HepG2 (cell line): Measurements from ENCODE around the gene NELFB. TPM values are rescaled to one million over a fixed set of nuclear protein-coding genes. Genes with fewer than 3 reads are reported as not detected.

Source experiments
- AGO2 ChIP-seq: fragments of 200-400 bp; formaldehyde crosslinking; optimal IDR thresholded peaks from 2 replicates; pipeline ENCODE3; 2017; ENCODE audit warnings: mild to moderate bottlenecking, low read depth, low read length, moderate library complexity
- BATF2 ChIP-seq: sonication (generic); formaldehyde crosslinking; IDR thresholded peaks from 2 replicates; pipeline ENCODE4 v1.8.0; 2022; ENCODE audit warnings: mild to moderate bottlenecking, missing genetic modification reagents, moderate library complexity
- BRCA1 ChIP-seq: sonication (generic); formaldehyde crosslinking; IDR thresholded peaks from 2 replicates; pipeline ENCODE4 v1.4.0; 2020; ENCODE audit warnings: missing genetic modification reagents
- GFI1 ChIP-seq: sonication (generic); formaldehyde crosslinking; IDR thresholded peaks from 2 replicates; pipeline ENCODE4 v1.5.0; 2020; ENCODE audit warnings: missing genetic modification reagents, mild to moderate bottlenecking, borderline replicate concordance
- HNF4A ChIP-seq: sonication (generic); formaldehyde crosslinking; IDR thresholded peaks from 2 replicates; pipeline ENCODE4 v1.4.0; 2020; ENCODE audit warnings: missing genetic modification reagents
- HOXA9 ChIP-seq: sonication (generic); formaldehyde crosslinking; IDR thresholded peaks from 2 replicates; pipeline ENCODE4 v1.8.1; 2022; ENCODE audit warnings: missing genetic modification reagents, mild to moderate bottlenecking, moderate library complexity, borderline replicate concordance
- ISL2 ChIP-seq: sonication (generic); formaldehyde crosslinking; IDR thresholded peaks from 2 replicates; pipeline ENCODE4 v1.5.0; 2020; ENCODE audit warnings: missing genetic modification reagents
- KDM5A ChIP-seq: fragments of 200-600 bp; sonication (generic); IDR thresholded peaks from 2 replicates; pipeline ENCODE4 v1.7.0; 2018; ENCODE audit warnings: antibody characterized with exemption, mild to moderate bottlenecking, low read length, borderline replicate concordance
- KLF6 ChIP-seq: IDR thresholded peaks from 2 replicates; pipeline ENCODE4 v1.8.0; 2016; ENCODE audit warnings: missing biosample characterization, missing genetic modification reagents
- NR2C2 ChIP-seq: sonication (generic); formaldehyde crosslinking; IDR thresholded peaks from 2 replicates; pipeline ENCODE4 v1.4.0; 2020; ENCODE audit warnings: missing genetic modification reagents, mild to moderate bottlenecking, moderate library complexity, borderline replicate concordance
- PHF8 ChIP-seq: sonication (generic); formaldehyde crosslinking; IDR thresholded peaks from 2 replicates; pipeline ENCODE4 v1.5.0; 2020; ENCODE audit warnings: missing genetic modification reagents
- PRMT3 ChIP-seq: sonication (generic); formaldehyde crosslinking; IDR thresholded peaks from 2 replicates; pipeline ENCODE4 v1.8.1; 2022; ENCODE audit warnings: low read depth, mild to moderate bottlenecking, moderate library complexity, missing genetic modification reagents, borderline replicate concordance
- RNF2 ChIP-seq: fragments of 450-650 bp; conservative IDR thresholded peaks from 2 replicates; pipeline ENCODE4 v1.6.1; 2016; ENCODE audit warnings: low read depth
- SAP130 ChIP-seq: IDR thresholded peaks from 2 replicates; pipeline ENCODE4 v1.6.1; 2016; ENCODE audit warnings: low read depth
- SIX4 ChIP-seq: sonication (generic); formaldehyde crosslinking; IDR thresholded peaks from 2 replicates; pipeline ENCODE4 v1.4.0; 2020; ENCODE audit warnings: missing genetic modification reagents
- ZBTB42 ChIP-seq: sonication (generic); formaldehyde crosslinking; IDR thresholded peaks from 2 replicates; pipeline ENCODE4 v1.5.0; 2020; ENCODE audit warnings: mild to moderate bottlenecking, missing genetic modification reagents
- ZFP62 ChIP-seq: sonication (generic); formaldehyde crosslinking; IDR thresholded peaks from 2 replicates; pipeline ENCODE4 v1.4.0; 2020; ENCODE audit warnings: missing genetic modification reagents
- ZFP90 ChIP-seq: sonication (generic); formaldehyde crosslinking; IDR thresholded peaks from 2 replicates; pipeline ENCODE4 v1.8.0; 2022; ENCODE audit warnings: missing genetic modification reagents, mild to moderate bottlenecking, inconsistent platforms, borderline replicate concordance
- ZNF333 ChIP-seq: sonication (generic); formaldehyde crosslinking; IDR thresholded peaks from 2 replicates; pipeline ENCODE4 v1.4.0; 2020; ENCODE audit warnings: mild to moderate bottlenecking, missing genetic modification reagents, borderline replicate concordance
- ZNF430 ChIP-seq: sonication (generic); formaldehyde crosslinking; IDR thresholded peaks from 2 replicates; pipeline ENCODE4 v1.9.0; 2021; ENCODE audit warnings: mild to moderate bottlenecking, missing genetic modification reagents
- ZNF577 ChIP-seq: sonication (generic); formaldehyde crosslinking; IDR thresholded peaks from 2 replicates; pipeline ENCODE4 v1.4.0; 2020; ENCODE audit warnings: mild to moderate bottlenecking, low read depth, missing genetic modification reagents, borderline replicate concordance
- ZNF609 ChIP-seq: sonication (generic); formaldehyde crosslinking; IDR thresholded peaks from 2 replicates; pipeline ENCODE4 v1.4.0; 2020; ENCODE audit warnings: mild to moderate bottlenecking, missing genetic modification reagents, borderline replicate concordance
- ZNF800 ChIP-seq: sonication (generic); formaldehyde crosslinking; IDR thresholded peaks from 2 replicates; pipeline ENCODE4 v1.4.0; 2020; ENCODE audit warnings: missing genetic modification reagents
- polyA plus RNA-seq, 8 experiments: library from polyadenylated mRNA; depleted of rRNA in 3 of 8; stranded (reverse) in 7 of 8; unstranded in 1 of 8; fragments of >200 nt; fragmentation: Illumina TruSeq in 4 of 8; extraction: Trizol in 4 of 8; gene quantifications; 2 replicates each; pipeline versions ENCODE4 v1.2.1 to v1.2.3, GENCODE V29; 2011 to 2016; ENCODE audit warnings: low read depth in 4 of 8, missing spikeins in 1 of 8, mixed read lengths in 1 of 8; ENCODE audit not compliant: insufficient read depth in 1 of 8
- total RNA-seq, 5 experiments: library from RNA; depleted of rRNA; stranded (reverse); fragments of >200 nt; fragmentation: Illumina TruSeq; extraction: Trizol; gene quantifications; 2 replicates each; pipeline ENCODE4 v1.2.3, GENCODE V29; 2016; ENCODE audit warnings: low read depth in 1 of 5

NELFB gene
- total and polyA plus RNA-seq, 2 of the 13 experiments (the other 11 are each of a cell fraction or from before 2014, with no cell fraction given) = 26.5 to 45.8 TPM

GRCh38 chr9:137241490-137242268, 13.4 kb upstream of the NELFB start (continued):
- TF ChIP-seq HOXA9 = 0 out of 2 replicates have a peak, but pooled peaks have one; percentile 9
- TF ChIP-seq BRCA1 (CRISPR knock-in tag) = no peak
- peak; percentile 99 for TF ChIP-seq AGO2
- TF ChIP-seq SIX4 (CRISPR knock-in tag) = no peak
- no peak for TF ChIP-seq KDM5A
- no peak for TF ChIP-seq ZNF800 (CRISPR knock-in tag)
- TF ChIP-seq PRMT3 (CRISPR knock-in tag) = no peak
- TF ChIP-seq ISL2 = peak; percentile 59; the same call in 1 of the 2 replicates
- no peak for TF ChIP-seq ZNF609
- 0 out of 2 replicates have a peak, but pooled peaks have one; percentile 31 for TF ChIP-seq ZFP90 (CRISPR knock-in tag)
- no peak for TF ChIP-seq BATF2 (CRISPR knock-in tag)
- no peak for TF ChIP-seq RNF2
- TF ChIP-seq NR2C2 (CRISPR knock-in tag) = peak; percentile 54; the same call in 1 of the 2 replicates
- TF ChIP-seq GFI1 = no peak
- TF ChIP-seq ZNF430 (CRISPR knock-in tag) = peak; percentile 55
- TF ChIP-seq ZBTB42 (CRISPR knock-in tag) = no peak
- TF ChIP-seq SAP130 (CRISPR knock-in tag) = peak; percentile 73
- TF ChIP-seq HNF4A (CRISPR knock-in tag) = peak; percentile 89
- no peak for TF ChIP-seq ZNF333 (CRISPR knock-in tag)
- TF ChIP-seq ZNF577 (CRISPR knock-in tag) = no peak
- TF ChIP-seq ZFP62 (CRISPR knock-in tag) = no peak
- no peak for TF ChIP-seq PHF8 (CRISPR knock-in tag)
- no peak for TF ChIP-seq KLF6 (CRISPR knock-in tag)
